Upper lobe of left lung (tissue), 4 donors: ENCODE data around the gene DTWD2.

Experiments used
- CTCF ChIP-seq, 6 experiments: fragments of 450-650 bp in 4 of 6; fragments of 200-600 bp in 2 of 6; sonication (generic) in 2 of 6; IDR thresholded peaks; one replicate each; pipeline ENCODE4 v1.5.1; 2016 to 2019; ENCODE audit warnings: antibody characterized with exemption in 6 of 6
- EP300 ChIP-seq, 4 donors: sonication (generic); formaldehyde crosslinking; IDR thresholded peaks; one replicate each; pipeline ENCODE4 v1.5.1; 2017; ENCODE audit warnings: antibody characterized with exemption in 4 of 4, control low read depth in 2 of 4
- POLR2A ChIP-seq, 4 donors: fragments of 450-650 bp; IDR thresholded peaks; one replicate each; pipeline ENCODE4 v1.5.1; 2016 to 2017; ENCODE audit warnings: antibody characterized with exemption in 4 of 4, mild to moderate bottlenecking in 2 of 4

GRCh38 chr5:119031905-119032304 is 43.6 kb upstream of the DTWD2 start:
- peak in 1 of 4 donors; percentile 32 for TF ChIP-seq POLR2A (IDR thresholded peaks at IDR 0.05)
- TF ChIP-seq CTCF (IDR thresholded peaks at IDR 0.05): no peak
- no peak for TF ChIP-seq EP300 (IDR thresholded peaks at IDR 0.05)
